ELF-1 (cell line): ENCODE measurements around the gene KRTAP4-3.
"Not testable (repeated sequence)": the region's sequence is repeated elsewhere in the genome, so short reads cannot be mapped to it uniquely, and the experiment has no call there.

Experiments
- DNase-seq: peaks from one replicate; pipeline ENCODE4 v3.0.0-alpha.2; 2016; ENCODE audit warnings: low read depth, low spot score

The KRTAP4-3 gene

DNA sequence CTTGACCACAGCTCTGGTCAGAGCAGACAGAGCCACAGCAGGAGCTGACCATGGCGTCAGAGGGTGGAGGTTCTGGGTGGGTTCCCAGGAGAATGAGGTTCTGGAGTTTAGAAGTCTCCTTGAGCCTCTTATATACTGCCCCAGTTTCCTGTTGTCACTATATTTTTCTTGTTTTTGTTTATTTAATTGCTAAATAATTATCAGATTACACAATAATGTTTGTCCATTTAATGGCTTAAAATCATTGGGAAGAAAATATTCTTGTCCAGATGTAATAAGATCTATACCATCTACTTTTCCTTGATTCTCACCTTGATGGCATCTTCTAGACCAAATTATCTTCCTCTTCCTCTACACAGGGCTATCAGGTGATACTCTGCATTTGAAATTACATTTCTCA is at the start of gene KRTAP4-3:
Gene KRTAP4-3, minus strand, starts transcription at position 101 of the 400 bp plus-strand sequence. Its CDS starts 49 bp downstream, at position 52.
- no peak for DNase-seq

DNA sequence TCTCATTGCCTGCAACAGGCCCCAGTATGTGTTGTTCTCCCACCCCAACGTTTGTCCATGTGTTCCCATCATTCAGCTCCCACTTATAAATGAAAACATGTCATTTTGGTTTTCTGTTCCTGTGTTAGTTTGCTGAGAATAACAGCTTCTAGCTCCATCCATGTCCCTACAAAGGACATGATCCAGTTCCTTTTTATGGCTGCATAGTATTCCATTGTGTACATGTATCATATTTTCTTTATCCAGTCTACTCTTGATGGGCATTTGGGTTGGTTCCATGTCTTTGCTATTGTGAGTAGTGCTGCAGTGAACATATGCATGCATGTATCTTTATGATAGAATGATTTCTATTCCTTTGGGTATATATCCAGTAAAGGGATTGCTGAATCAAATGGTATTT is 47.7 kb upstream of the KRTAP4-3 start:
- DNase-seq, result no peak

DNA sequence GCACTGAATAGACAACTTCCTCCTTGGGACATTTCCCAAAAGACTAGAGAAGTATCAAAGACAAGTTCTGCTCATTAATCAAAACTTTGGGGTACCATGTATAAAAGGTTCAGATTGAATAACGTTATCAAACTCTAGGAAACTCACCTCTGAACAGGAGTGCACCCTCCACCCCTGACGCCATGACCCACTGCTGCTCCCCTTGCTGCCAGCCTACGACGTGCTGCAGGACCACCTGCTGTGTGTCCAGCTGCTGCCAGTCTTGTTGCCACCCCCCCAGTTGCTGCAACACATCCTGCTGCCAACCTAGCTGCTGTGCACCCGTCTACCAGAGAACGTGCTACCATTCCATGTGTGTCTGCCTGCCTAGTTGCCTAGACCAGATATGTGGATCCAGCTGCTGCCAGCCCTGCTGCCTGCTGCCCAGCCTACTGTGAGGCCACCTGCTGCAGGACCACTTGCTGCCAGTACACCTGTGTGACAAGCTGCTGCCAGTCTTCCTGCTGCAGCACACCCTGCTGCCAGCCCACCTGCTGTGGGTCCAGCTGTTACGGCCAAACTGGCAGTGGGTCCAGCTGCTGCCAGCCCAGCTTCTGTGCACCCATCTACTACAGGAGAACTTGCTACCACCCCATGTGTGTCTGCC is 44.6 kb upstream of the KRTAP4-3 start:
- no peak for DNase-seq

DNA sequence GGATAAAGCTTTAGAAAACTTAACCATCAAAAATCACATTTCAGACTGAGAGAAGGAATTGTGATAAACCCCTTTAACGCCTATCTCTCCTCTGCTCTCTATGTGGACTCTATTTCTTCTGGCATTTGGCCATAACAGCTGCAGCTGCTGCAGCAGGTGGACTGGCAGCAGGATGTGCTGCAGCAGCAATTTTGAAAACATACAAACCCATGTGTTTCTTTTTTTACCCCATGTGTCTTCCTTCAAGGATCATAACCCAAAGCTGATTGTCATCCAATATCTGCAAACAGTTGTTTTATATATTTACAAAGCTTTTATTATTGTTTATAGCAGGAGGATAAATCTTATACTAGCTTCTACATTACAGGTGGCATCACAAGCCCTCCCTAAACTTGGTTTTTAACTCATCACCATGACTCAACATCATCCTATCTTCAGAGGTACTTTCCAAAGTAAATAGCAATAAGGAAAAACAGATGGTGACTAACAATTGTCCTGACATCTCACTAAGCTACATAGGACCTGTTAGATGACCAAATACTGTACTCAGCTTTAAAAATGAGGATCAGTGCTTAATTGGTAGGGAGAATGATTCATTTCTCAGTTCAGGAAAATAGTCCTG is 43.9 kb upstream of the KRTAP4-3 start:
- DNase-seq, result no peak

DNA sequence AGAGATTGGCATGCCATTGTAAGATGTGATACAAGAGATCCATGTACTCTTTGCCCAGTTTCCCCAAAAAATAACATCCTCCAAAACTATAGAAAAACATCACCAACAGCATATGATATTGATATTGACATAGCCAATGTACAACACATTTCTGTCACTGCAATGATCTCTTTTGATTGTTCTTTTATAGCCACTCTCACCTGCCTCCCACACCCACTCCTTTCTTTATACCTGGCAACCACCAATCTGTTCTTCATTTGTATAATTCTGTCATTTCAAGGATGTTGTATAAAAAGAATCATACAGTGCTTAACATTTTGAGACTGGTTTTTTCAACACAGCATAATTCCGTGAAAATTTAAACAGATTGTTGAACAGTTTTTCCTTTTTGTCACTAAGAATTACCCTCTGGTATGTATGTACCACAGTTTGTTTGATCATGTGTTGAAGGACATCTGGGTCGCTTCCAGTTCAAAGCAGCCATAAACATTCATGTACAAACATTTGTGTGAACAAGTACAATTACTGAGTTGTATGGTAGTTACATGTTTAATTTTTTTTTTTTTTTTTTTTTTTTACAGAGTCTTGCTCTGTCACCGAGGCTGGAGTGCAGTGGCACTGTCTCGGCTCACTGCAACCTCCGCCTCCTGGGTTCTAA is 31.5 kb upstream of the KRTAP4-3 start:
- no peak for DNase-seq

DNA sequence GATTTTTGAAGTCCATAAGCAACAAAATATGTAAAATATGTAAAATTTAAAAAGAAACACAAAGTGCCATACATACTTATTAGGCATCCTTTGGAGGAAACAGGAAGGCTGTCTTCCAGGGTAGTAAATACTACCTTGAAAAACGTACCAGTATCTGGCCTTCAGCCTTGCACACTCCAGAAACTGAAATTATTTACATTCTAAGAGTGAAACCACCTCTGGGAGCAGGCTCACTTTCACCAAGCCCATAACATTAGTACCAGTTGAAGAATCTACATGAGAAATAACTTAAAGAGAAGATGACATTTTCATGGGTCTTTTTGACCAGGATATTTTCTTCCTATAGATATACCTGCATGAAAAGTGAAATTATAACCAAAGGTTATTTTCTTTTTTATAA is 28.0 kb upstream of the KRTAP4-3 start:
- no peak for DNase-seq

DNA sequence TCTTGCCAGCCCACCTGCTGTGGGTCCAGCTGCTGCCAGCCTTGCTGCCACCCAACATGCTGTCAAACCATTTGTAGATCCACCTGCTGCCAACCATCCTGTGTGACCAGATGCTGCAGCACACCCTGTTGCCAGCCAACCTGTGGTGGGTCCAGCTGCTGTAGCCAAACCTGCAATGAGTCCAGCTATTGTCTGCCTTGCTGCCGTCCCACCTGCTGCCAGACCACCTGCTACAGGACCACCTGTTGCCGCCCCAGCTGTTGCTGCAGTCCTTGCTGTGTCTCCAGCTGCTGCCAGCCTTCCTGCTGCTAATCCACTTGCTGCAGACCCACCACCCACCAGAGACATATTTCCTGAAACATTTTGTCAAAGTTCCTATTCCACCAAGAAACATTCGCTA is 22.3 kb upstream of the KRTAP4-3 start:
- DNase-seq, result no peak

DNA sequence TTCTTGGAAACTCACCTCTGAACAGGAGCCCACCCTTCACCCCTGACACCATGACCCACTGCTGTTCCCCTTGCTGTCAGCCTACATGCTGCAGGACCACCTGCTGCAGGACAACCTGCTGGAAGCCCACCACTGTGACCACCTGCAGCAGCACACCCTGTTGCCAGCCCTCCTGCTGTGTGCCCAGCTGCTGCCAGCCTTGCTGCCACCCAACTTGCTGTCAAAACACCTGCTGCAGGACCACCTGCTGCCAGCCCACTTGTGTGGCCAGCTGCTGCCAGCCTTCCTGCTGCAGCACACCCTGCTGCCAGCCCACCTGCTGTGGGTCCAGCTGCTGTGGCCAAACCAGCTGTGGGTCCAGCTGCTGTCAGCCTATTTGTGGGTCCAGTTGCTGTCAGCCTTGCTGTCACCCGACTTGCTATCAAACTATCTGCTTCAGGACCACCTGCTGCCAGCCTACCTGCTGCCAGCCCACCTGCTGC is 21.9 kb upstream of the KRTAP4-3 start, which contains the start of gene KRTAP9-1:
Gene KRTAP9-1, plus strand, starts transcription at position 51 of the 482 bp plus-strand sequence. Its CDS starts 0 bp downstream, at position 51.
- not testable (repeated sequence) for DNase-seq

DNA sequence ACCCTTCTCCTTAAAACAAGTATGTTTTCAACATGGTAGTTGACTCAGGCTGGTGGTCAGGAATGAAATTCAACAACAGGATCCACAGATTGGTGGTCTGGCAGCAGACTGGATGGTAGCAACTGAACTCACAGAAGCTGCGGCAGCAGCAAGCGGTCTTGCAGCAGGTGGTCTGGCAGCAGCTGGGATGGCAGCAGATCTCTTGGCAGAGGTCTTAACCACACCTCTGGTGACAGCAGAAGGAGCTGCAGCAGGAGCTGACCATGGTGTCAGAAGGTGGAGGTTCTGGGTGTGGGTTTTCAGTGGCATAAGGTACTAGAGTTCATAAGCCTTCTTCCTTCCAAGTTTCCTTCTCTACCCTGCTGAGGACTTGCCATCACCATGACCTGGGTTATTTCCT is 18.9 kb upstream of the KRTAP4-3 start:
- no peak for DNase-seq

DNA sequence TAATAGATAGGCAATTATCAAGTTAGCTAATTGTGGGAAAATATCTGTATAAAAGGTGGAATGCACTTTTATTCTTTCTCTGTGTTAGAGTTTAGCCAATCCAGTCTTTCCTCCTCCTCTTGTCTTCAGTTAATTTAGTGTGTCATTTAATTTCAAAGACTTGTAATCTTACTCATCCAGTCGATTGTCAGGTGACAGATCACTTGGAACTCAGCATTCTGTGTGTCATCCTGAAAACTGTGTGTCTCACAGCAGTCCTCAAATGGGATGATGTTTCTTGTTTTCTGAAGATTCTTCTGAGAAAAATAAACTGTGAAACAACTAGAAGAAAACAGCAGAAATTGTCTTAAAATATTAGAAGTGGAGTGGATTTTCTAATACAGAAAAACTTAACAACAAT is 17.0 kb upstream of the KRTAP4-3 start:
- DNase-seq, result no peak

DNA sequence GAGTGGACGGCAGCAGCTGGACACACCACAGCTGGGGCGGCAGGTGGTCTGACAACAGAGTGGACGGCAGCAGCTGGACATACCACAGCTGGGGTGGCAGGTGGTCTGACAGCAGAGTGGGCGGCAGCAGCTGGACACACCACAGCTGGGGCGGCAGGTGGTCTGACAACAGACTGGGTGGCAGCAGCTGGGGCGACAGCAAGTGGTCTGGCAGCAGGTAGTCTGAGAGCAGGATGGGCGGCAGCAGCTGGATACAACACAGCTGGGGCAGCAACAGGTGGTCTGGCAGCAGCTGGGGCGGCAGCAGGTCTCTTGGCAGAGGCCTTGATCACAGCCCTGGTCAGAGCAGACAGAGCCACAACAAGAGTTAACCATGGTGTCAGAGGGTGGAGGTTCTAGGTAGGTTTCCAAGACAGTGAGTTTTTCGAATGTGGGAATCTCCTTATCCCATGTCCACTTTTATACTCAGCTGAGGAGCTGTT is 16.5 kb upstream of the KRTAP4-3 start, which contains the start of gene KRTAP4-1:
Gene KRTAP4-1, minus strand, starts transcription at position 432 of the 482 bp plus-strand sequence. Its CDS starts 57 bp downstream, at position 375.
- DNase-seq, result no peak

DNA sequence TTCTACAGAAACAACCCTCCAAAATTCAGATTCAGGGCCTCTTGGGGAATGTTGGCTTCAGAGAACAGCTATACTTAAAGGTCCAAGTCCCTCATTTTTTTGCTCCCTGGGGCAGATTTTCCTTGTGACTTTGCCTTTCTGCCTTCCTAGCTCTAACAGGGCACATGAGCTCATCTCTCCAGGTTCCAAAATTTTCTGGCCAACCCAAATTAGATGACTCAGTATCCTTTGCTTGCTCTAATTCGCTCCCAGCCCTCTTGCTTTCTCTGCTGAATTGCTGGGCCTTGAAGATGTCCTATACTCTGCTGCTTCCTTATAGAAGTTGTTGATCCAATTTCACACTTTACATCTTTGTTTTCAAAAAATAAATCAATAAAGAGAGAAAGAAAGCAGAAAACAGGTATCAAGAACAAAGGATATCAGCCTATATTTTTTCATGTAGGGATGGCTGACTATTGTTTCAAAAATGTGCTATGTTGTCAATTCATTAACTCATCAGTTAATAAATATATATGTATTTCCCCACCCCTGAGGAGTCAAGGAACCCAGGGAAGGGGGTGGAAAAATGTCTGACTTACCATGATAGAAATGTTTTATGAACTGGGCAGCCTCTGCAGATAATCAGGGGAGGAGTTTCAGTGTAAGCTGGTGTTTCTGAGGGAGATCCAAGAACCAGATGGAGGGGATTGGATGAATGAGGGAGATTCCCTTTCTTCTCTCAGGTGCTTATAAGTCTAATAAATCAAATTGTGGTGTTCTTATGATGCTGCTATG is 11.0 kb upstream of the KRTAP4-3 start:
- no peak for DNase-seq

DNA sequence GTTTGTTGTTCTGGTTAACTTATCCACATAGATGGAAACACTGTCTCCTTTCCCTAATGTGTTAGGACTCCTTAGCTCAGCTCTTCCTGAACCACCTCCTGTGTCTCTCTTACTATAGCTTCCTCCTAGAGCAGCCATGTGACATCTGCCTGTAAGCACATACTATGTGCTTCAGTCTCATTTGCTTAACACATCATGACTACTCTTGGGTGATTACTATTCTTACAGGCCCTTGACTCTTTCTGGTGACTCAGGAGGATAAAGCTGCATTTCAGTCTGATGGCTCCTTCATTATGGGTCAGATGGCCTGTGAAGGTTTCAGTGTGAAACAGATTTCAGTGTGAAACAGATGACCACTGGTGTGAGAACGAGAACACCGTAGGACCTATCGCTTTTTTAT is 10.3 kb upstream of the KRTAP4-3 start:
- no peak for DNase-seq

DNA sequence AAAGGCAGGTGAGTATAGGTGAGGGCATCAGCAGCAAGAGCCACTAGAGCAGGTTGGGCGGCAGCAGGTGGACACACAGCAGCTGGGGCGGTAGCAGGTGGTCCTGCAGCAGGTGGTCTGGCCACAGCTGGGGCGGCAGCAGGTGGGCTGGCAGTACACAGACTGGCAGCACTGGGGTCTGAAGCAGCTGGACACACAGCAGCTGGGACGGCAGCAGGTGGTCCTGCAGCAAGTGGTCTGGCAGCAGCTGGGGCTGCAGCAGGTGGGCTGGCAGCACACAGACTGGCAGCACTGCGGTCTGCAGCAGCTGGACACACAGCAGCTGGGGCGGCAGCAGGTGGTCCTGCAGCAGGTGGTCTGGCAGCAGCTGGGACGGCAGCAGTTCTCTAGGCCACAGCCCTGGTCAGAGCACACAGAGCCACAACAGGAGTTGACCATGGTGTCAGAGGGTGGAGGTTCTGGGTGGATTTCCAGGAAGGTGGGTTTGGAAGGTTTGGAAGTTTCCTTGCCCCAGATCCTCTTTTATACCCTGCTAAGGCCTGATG is 9.8 kb upstream of the KRTAP4-3 start, which contains the start of gene KRTAP4-2:
Gene KRTAP4-2, minus strand, starts transcription at position 495 of the 545 bp plus-strand sequence. Its CDS starts 57 bp downstream, at position 438.
- no peak for DNase-seq

DNA sequence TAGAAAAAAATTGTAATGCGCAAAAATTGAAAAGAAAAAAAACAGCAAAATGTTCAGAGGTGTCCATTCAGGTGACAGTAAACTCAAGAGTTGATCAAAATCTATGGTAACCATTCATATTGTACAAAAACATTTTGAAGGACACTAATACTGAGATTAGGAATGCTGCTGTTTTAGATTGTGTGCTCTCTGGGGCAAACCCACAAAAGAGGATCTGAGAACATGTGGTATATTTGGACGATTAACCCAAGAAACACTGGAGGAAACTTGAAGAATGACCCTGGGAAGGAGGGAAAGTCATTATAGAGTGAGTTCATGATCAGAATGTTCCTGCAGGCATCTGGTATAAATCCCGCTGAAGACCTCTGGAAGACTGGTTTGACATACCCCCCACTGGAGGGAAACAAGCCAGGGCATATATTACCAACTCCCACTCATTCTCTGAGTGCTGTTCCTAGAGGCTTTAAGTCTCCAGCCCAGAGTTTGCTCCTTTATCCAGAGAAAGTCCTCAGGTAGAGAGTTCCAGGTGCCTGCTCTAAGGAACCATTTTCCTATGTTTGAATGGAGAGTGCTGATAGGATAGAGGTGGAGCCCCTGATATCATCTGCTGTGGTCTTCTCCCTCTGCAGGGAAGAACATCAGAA is 8.8 kb upstream of the KRTAP4-3 start:
- no peak for DNase-seq

DNA sequence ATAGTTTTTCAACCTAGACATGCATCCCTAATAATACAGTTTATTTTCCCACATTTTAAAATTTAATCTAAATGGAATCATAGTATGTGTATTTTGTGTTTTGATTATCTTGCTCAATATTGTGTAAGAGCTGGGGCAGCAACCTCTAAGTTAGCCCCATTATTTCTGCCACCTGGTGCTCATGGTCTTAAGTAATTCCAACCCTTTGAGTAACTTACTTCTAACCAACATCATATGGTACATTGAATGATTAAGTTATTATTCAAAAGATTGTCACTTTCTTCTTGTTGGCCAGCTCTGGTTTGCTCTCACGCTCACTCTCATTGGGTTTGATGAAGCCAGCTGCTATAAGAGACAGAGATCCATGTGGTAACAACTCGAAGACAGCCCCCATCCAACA is 3.9 kb upstream of the KRTAP4-3 start:
- no peak for DNase-seq

DNA sequence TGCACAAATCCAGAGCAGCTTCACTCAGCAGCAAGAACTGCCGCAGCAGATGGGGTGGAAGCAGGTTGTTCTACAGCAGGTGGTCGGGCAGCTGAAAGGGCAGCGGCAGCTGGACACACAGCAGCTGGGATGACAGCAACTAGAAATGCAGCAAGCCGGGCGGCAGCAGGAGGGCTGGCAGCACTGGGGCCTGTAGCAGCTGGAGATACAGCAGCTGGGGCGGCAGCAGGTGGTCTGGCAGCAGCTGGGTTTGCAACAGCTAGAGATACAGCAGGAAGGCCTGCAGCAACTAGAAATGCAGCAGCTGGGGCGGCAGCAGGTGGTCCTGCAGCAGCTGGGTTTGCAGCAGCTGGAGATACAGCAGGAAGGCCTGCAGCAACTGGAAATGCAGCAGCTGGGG is 460 bp downstream of the KRTAP4-3 start:
- no peak for DNase-seq

DNA sequence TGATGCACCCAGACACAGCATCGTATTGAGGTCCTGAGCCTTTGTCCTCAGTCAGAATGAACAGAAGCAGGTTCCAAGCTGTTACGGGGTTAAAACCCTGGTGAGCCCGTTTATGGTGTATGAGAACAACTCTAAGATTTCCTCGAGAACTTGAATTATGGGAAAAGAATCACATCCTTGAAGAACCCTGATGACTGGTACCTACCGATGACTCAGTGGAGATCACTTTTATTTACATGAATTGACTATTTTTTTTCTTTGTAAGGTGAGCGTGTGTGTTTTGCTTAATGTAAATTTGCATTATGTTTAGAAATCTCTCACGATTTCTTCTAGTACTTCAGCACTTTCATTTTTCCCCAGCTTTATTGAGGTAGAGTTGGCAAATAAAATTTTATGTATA is 4.2 kb downstream of the KRTAP4-3 start:
- no peak for DNase-seq

DNA sequence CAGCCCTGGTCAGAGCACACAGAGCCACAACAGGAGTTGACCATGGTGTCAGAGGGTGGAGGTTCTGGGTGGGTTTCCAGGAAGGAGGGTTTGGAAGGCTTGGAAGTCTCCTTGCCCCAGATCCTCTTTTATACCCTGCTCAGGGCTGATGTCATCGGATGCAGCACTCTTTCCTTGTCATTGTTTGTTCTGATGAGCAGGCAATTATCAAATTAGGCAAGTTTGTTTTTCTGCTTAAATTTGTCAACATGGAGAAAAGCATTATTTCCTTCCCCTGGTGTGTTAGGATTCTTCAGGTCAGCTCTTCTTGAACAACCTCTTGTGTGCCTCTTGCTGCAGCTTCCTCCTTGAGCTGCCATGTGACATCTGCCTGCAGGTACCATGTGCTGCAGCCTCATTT is 7.4 kb downstream of the KRTAP4-3 start, which contains the start of gene KRTAP4-4:
Gene KRTAP4-4, minus strand, starts transcription at position 101 of the 400 bp plus-strand sequence. Its CDS starts 57 bp downstream, at position 44.
- DNase-seq, result no peak

DNA sequence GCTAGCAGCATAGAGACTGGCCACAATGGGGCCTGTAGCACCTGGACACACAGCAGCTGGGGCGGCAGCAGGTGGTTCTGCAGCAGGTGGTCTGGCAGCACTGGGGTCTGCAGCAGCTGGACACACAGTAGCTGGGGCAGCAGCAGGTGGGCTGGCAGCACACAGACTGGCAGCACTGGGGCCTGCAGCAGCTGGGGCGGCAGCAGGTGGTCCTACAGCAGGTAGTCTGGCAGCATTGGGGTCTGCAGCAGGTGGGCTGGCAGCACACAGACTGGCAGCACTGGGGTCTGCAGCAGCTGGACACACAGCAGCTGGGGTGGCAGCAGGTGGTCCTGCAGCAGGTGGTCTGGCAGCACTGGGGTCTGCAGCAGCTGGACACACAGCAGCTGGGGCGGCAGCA is 7.8 kb downstream of the KRTAP4-3 start:
- DNase-seq, result not testable (repeated sequence)

DNA sequence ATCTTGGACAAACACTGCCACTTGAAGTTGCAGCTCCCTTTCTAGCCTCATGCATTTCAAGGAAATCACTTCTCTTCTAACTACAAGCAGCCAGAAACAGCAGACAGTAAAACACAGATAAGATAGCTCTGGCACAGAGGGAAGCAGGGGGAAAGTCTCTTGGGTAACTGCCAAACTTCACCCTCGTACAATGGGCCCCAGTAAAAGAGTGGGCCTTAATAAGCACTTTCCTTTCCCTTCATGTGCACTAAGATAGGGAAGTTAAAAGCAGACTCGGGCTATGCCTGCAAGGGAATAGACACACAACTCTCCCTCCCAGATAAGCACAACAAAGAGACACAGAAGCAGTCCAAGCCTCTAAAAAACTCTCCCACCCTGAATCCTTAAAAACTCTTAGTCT is 14.2 kb downstream of the KRTAP4-3 start:
- no peak for DNase-seq
